HEK293 (cell line): ENCODE data around the gene PTPRA.

Source experiments
- CTCF ChIA-PET: fragments of 350-600 bp; formaldehyde crosslinking; extraction: SDS; loops from one replicate; lab custom pipeline; 2021; ENCODE audit warnings: antibody characterized with exemption; lab: Yijun Ruan, JAX
- POLR2A ChIA-PET: fragments of 300-600 bp; formaldehyde crosslinking; extraction: SDS; loops from one replicate; lab custom pipeline; 2020; ENCODE audit warnings: antibody characterized with exemption, inconsistent platforms; lab: Yijun Ruan, JAX
- H3K27ac ChIP-seq: fragments of 200-500 bp; sonication (Bioruptor generic); 2 replicates; pipeline ENCODE4 v1.5.1; 2014; ENCODE audit warnings: low read depth, low read length, control low read depth, inconsistent platforms; ENCODE audit errors: extremely low read depth
- H3K36me3 ChIP-seq, 2 experiments: fragments of 200-500 bp in 1 of 2; sonication (Bioruptor generic) in 1 of 2; 1 replicate in 1 of 2; 2 replicates in 1 of 2; pipeline ENCODE4 v1.5.1; 2014 to 2017; ENCODE audit warnings: inconsistent platforms in 2 of 2, low read length in 2 of 2; ENCODE audit not compliant: control insufficient read depth in 2 of 2, insufficient read depth in 1 of 2
- H3K4me1 ChIP-seq: fragments of 200-500 bp; sonication (Bioruptor generic); 2 replicates; pipeline ENCODE4 v1.5.1; 2014; ENCODE audit warnings: mild to moderate bottlenecking, low read length, inconsistent platforms; ENCODE audit not compliant: control insufficient read depth, insufficient read depth
- H3K4me3 ChIP-seq: 2 replicates; pipeline ENCODE4 v1.5.1; 2011; ENCODE audit warnings: low read depth, mild to moderate bottlenecking, control low read depth, low read length, moderate library complexity
- H3K9me3 ChIP-seq: fragments of 200-500 bp; sonication (Bioruptor generic); 2 replicates; pipeline ENCODE4 v1.5.1; 2014; ENCODE audit warnings: low read depth, low read length, inconsistent platforms; ENCODE audit not compliant: control insufficient read depth, insufficient read depth
- ELK4 ChIP-seq: IDR thresholded peaks from 2 replicates; pipeline ENCODE4 v1.6.1; 2011; ENCODE audit warnings: mild to moderate bottlenecking, low read depth, low read length, borderline replicate concordance
- GLI2 ChIP-seq: fragments of 450-650 bp; formaldehyde crosslinking; IDR thresholded peaks from 2 replicates; pipeline ENCODE4; 2017; ENCODE audit warnings: missing biosample characterization, missing genetic modification characterization, low read depth, borderline replicate concordance
- HOXA7 ChIP-seq: sonication (generic); formaldehyde crosslinking; IDR thresholded peaks from 2 replicates; pipeline ENCODE4 v1.8.1; 2022; ENCODE audit warnings: missing genetic modification reagents, borderline replicate concordance
- ZBTB48 ChIP-seq: fragments of 450-650 bp; formaldehyde crosslinking; IDR thresholded peaks from 2 replicates; pipeline ENCODE4 v1.5.1; 2016; ENCODE audit warnings: missing biosample characterization, missing genetic modification characterization
- ZBTB7A ChIP-seq: fragments of 450-650 bp; formaldehyde crosslinking; IDR thresholded peaks from 2 replicates; pipeline ENCODE4 v1.5.1; 2016; ENCODE audit warnings: low read depth, missing biosample characterization, missing genetic modification characterization
- ZNF132 ChIP-seq: fragments of 450-650 bp; formaldehyde crosslinking; IDR thresholded peaks from 2 replicates; pipeline ENCODE4 v1.5.1; 2017; ENCODE audit warnings: missing biosample characterization, missing genetic modification characterization, borderline replicate concordance
- ZNF239 ChIP-seq: fragments of 450-650 bp; formaldehyde crosslinking; IDR thresholded peaks from 2 replicates; pipeline ENCODE4 v1.5.1; 2016; ENCODE audit warnings: missing biosample characterization, missing genetic modification characterization
- ZNF324 ChIP-seq: fragments of 450-650 bp; formaldehyde crosslinking; IDR thresholded peaks from 2 replicates; pipeline ENCODE4 v1.5.1; 2016; ENCODE audit warnings: missing biosample characterization, missing genetic modification characterization
- ZNF366 ChIP-seq: fragments of 450-650 bp; formaldehyde crosslinking; conservative IDR thresholded peaks from 2 replicates; pipeline ENCODE4 v1.5.1; 2016; ENCODE audit warnings: missing biosample characterization, missing genetic modification characterization
- ZNF521 ChIP-seq: fragments of 450-650 bp; formaldehyde crosslinking; IDR thresholded peaks from 2 replicates; pipeline ENCODE4 v1.5.1; 2017; ENCODE audit warnings: missing biosample characterization, mild to moderate bottlenecking, missing genetic modification characterization
- ZNF555 ChIP-seq: fragments of 450-650 bp; formaldehyde crosslinking; conservative IDR thresholded peaks from 2 replicates; pipeline ENCODE4 v1.5.1; 2017; ENCODE audit warnings: missing biosample characterization, mild to moderate bottlenecking, missing genetic modification characterization, inconsistent platforms
- ZNF580 ChIP-seq: fragments of 450-650 bp; formaldehyde crosslinking; IDR thresholded peaks from 2 replicates; pipeline ENCODE4 v1.5.1; 2016; ENCODE audit warnings: missing biosample characterization, missing genetic modification characterization
- ZNF785 ChIP-seq: fragments of 450-650 bp; formaldehyde crosslinking; IDR thresholded peaks from 2 replicates; pipeline ENCODE4 v1.5.1; 2016; ENCODE audit warnings: missing biosample characterization, missing genetic modification characterization
- ZNF791 ChIP-seq: fragments of 450-650 bp; formaldehyde crosslinking; IDR thresholded peaks from 2 replicates; pipeline ENCODE4 v1.5.1; 2016; ENCODE audit warnings: missing biosample characterization, missing genetic modification characterization
- TF ChIP-seq, protein P1 (sequence below): fragments of 450-650 bp; formaldehyde crosslinking; IDR thresholded peaks from 2 replicates; pipeline ENCODE4 v1.5.1; 2016; ENCODE audit warnings: missing biosample characterization, missing genetic modification characterization, borderline replicate concordance
- TF ChIP-seq, protein P2 (sequence below): fragments of 450-650 bp; formaldehyde crosslinking; IDR thresholded peaks from 2 replicates; pipeline ENCODE4 v1.5.1; 2016; ENCODE audit warnings: missing biosample characterization, missing genetic modification characterization
- TF ChIP-seq, protein P3 (sequence below): fragments of 450-650 bp; formaldehyde crosslinking; IDR thresholded peaks from 2 replicates; pipeline ENCODE4 v1.5.1; 2017; ENCODE audit warnings: missing biosample characterization, missing genetic modification characterization

PTPRA gene

GRCh38 chr20:2889797-2890196, 16.5 kb downstream of the PTPRA start:
- peaks cover 0 to 4% of the 10 kb centered on the region in 2 experiments; a peak in 1 of 3 replicates for H3K36me3 ChIP-seq
- H3K4me3 ChIP-seq, result no peak overlapping the region
- peaks cover 15% of the 10 kb centered on the region for H3K4me1 ChIP-seq
- no peak overlapping the region for H3K27ac ChIP-seq
- ChIA-PET CTCF (interaction anchor here (0.7 kb wide), 1 partner anchor 189 kb away, joined by 3 read pairs; no protein-coding TSS in a partner anchor), POLR2A (interaction anchor here (1.2 kb wide), 1 partner anchor 17 kb away, joined by 3 read pairs; the partner anchor contains the start of gene PTPRA)
- TF ChIP-seq ZNF791 (tag by site-specific recombination) (no peak), ELK4 (no peak)
- no peaks in the 10 kb centered on the region; the same call in 1 of the 2 replicates for H3K9me3 ChIP-seq

DNA sequence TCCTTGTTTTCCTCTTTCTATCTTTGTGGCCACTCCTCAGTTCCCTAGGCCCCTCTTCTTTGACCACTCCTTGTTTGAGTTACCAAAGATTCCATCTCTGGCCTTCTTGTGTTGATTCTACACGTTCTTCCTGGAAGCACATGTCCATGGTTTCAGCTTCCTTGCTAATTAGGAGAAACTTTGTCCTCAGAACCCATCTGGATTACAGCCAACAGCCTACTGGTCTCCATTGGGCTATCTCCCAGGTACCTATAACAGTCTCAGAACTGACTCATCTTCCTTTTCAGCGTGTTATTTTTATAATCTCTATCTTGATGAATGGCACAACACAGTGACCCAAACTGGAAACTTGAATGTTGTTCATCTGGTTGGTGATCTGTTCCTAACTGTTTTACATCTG, 17.5 kb downstream of the PTPRA start:
- peaks cover 12% of the 10 kb centered on the region for H3K4me1 ChIP-seq
- CTCF ChIA-PET, result interaction anchor here (0.7 kb wide), 1 partner anchor 190 kb away, joined by 3 read pairs; no protein-coding TSS in a partner anchor
- no peak overlapping the region for H3K4me3 ChIP-seq
- no peak overlapping the region for H3K27ac ChIP-seq
- no peak for TF ChIP-seq ZNF555 (tag by site-specific recombination)
- TF ChIP-seq ZNF580, result no peak
- TF ChIP-seq ZNF366 (tag by site-specific recombination), result 0 out of 2 replicates have a peak, but pooled peaks have one; percentile 23
- TF ChIP-seq, all 188 proteins: peak for 1
- H3K36me3 ChIP-seq, result peaks cover 0 to 8% of the 10 kb centered on the region in 2 experiments; a peak in 1 of 3 replicates
- POLR2A ChIA-PET, result interaction anchor here (1.2 kb wide), 1 partner anchor 18 kb away, joined by 3 read pairs; the partner anchor contains the start of gene PTPRA
- H3K9me3 ChIP-seq, result no peaks in the 10 kb centered on the region; the same call in none of the 2 replicates

DNA sequence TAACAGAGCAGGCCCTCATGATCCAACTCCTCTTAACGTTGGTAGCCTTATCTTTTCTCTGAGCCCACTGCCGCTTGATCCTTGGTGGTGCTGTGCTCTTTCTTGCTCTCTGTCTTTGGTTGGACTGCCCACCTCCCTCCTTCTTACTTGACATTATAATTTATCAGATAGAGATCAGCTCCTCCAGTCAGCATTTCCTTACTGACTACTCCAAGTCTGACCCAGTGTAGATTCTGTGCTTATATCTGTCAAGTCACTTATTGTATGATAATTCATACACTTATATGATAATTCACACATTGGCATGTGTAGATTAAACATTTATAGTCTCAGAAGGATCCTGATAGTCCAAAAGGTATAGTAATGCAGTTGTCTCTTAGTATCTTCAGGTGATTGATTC, 18.1 kb downstream of the PTPRA start:
- Histone ChIP-seq H3K36me3 (peaks cover 0 to 8% of the 10 kb centered on the region in 2 experiments; a peak in 1 of 3 replicates), H3K4me3 (no peak overlapping the region)
- TF ChIP-seq HOXA7 (CRISPR knock-in tag), result no peak
- TF ChIP-seq ZNF239 (tag by site-specific recombination), result no peak
- TF ChIP-seq, protein P1, sequence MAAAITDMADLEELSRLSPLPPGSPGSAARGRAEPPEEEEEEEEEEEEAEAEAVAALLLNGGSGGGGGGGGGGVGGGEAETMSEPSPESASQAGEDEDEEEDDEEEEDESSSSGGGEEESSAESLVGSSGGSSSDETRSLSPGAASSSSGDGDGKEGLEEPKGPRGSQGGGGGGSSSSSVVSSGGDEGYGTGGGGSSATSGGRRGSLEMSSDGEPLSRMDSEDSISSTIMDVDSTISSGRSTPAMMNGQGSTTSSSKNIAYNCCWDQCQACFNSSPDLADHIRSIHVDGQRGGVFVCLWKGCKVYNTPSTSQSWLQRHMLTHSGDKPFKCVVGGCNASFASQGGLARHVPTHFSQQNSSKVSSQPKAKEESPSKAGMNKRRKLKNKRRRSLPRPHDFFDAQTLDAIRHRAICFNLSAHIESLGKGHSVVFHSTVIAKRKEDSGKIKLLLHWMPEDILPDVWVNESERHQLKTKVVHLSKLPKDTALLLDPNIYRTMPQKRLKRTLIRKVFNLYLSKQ (tag by site-specific recombination), result no peak
- TF ChIP-seq, protein P2, sequence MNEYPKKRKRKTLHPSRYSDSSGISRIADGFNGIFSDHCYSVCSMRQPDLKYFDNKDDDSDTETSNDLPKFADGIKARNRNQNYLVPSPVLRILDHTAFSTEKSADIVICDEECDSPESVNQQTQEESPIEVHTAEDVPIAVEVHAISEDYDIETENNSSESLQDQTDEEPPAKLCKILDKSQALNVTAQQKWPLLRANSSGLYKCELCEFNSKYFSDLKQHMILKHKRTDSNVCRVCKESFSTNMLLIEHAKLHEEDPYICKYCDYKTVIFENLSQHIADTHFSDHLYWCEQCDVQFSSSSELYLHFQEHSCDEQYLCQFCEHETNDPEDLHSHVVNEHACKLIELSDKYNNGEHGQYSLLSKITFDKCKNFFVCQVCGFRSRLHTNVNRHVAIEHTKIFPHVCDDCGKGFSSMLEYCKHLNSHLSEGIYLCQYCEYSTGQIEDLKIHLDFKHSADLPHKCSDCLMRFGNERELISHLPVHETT (tag by site-specific recombination), result no peak
- TF ChIP-seq ZNF132, result no peak
- no peak for TF ChIP-seq ZBTB48 (tag by site-specific recombination)
- TF ChIP-seq ZNF785 (tag by site-specific recombination), result no peak
- no peak for TF ChIP-seq GLI2
- TF ChIP-seq, protein P3, sequence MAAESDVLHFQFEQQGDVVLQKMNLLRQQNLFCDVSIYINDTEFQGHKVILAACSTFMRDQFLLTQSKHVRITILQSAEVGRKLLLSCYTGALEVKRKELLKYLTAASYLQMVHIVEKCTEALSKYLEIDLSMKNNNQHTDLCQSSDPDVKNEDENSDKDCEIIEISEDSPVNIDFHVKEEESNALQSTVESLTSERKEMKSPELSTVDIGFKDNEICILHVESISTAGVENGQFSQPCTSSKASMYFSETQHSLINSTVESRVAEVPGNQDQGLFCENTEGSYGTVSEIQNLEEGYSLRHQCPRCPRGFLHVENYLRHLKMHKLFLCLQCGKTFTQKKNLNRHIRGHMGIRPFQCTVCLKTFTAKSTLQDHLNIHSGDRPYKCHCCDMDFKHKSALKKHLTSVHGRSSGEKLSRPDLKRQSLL (tag by site-specific recombination), result no peak
- no peak for TF ChIP-seq ZNF580
- no peak for TF ChIP-seq ZBTB7A
- no peak for TF ChIP-seq ZNF324 (tag by site-specific recombination)
- TF ChIP-seq ZNF521 (tag by site-specific recombination), result no peak
- TF ChIP-seq, all 188 proteins: peak for 0
- Histone ChIP-seq H3K27ac (no peak overlapping the region; the same call in 1 of the 2 replicates), H3K4me1 (peaks cover 12% of the 10 kb centered on the region), H3K9me3 (no peaks in the 10 kb centered on the region; the same call in none of the 2 replicates)
- ChIA-PET CTCF (no interaction called here), POLR2A (no interaction called here)
